ENCODE results near the gene HEATR3.

The HEATR3 gene

GRCh38 chr16:50152807-50153595, 87.2 kb downstream of the HEATR3 start, which contains the start of gene TENT4B:
Gene TENT4B (plus strand): TSS chr16:50153306. CDS start chr16:50153622, 316 bp downstream.
- Histone ChIP-seq H3K9me3 (ENCODE audit: control insufficient read depth, low read length) (no peaks in the 10 kb centered on the region), H3K18ac (ENCODE audit: low read depth in 1 of 2, low read length in 2 of 2) (peak within 1 kb of the TSS; percentile 95 to 100), H2BK12ac (ENCODE audit: low read length in 2 of 2) (peak within 1 kb of the TSS; percentile 28 to 98), H2BK15ac (ENCODE audit: low read depth, poor library complexity, severe bottlenecking) (peak within 1 kb of the TSS; percentile 100), H3K14ac (ENCODE audit: low read length in 2 of 2) (peak within 1 kb of the TSS in 1 of 2 experiments; percentile 96), H4K91ac (ENCODE audit: low read length) (peak within 1 kb of the TSS; percentile 92), H3K79me1 (replicated peaks; ENCODE audit: low read length, poor library complexity, severe bottlenecking) (no peaks in the 10 kb centered on the region), H3K9ac (ENCODE audit: low read length) (peak within 1 kb of the TSS; percentile 95), H3K27me3 (ENCODE audit: control insufficient read depth in 1 of 2, insufficient read depth in 1 of 2, low read length in 2 of 2) (no peaks in the 10 kb centered on the region), H2BK120ac (ENCODE audit: low read depth, low read length) (peak within 1 kb of the TSS; percentile 96), H2AFZ (ENCODE audit: low read depth, low read length) (peak within 1 kb of the TSS; percentile 98), H2BK5ac (ENCODE audit: low read depth, low read length, poor library complexity, severe bottlenecking) (peak within 1 kb of the TSS; percentile 96), H2AK5ac (ENCODE audit: low read length, severe bottlenecking) (no peak within 1 kb of the TSS), H3K4me1 (ENCODE audit: control insufficient read depth, insufficient read depth, low read depth, low read length) (peaks cover 10% of the 10 kb centered on the region), H3K4ac (ENCODE audit: low read depth in 1 of 2, low read length in 2 of 2) (peak within 1 kb of the TSS; percentile 64 to 93), H4K8ac (ENCODE audit: low read length) (peak within 1 kb of the TSS; percentile 86), H3K27ac (ENCODE audit: low read length, poor library complexity, severe bottlenecking) (peak within 1 kb of the TSS; percentile 92), H3K4me2 (ENCODE audit: low read length, poor library complexity, severe bottlenecking) (peak within 1 kb of the TSS; percentile 95), H3K23ac (ENCODE audit: low read length in 2 of 2) (peak within 1 kb of the TSS; percentile 85 to 98), H3K4me3 (ENCODE audit: insufficient read depth in 1 of 2, low read depth in 1 of 2, low read length in 2 of 2) (peak within 1 kb of the TSS; percentile 89 to 96), H3K36me3 (ENCODE audit: control insufficient read depth in 1 of 2, insufficient read depth in 2 of 2, low read depth in 1 of 2, low read length in 2 of 2) (no peaks in the 10 kb centered on the region)
- under 1% methylated on average over 22 of the region's 114 CpGs for WGBS
- DNase-seq: peak; percentile 88

DNA sequence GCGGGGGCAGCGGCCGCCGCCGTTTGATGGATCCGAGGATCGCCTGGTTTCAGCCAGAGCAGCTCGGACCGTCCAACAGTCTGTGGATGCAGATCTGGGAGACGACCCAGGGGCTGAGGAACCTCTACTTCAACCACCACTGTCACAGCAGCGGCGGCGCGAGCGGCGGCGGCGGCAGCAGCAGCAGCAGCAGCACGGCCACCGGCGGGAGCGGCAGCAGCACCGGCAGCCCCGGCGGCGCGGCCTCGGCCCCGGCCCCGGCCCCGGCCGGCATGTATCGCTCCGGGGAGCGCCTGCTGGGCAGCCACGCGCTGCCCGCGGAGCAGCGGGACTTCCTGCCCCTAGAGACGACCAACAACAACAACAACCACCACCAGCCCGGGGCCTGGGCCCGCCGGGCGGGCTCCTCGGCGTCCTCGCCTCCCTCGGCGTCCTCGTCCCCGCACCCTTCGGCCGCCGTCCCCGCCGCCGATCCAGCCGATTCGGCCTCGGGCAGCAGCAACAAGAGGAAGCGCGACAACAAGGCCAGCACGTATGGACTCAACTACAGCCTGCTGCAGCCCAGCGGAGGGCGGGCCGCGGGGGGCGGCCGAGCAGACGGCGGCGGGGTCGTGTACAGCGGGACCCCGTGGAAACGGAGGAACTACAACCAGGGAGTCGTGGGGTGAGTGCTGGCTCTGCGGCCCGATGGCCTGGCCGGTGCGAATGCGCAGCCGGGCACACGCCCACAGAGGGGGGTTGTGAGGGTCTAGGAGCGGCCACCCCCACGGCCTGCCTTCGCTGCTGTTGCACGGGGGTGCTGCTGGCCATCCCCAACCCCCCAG, 88.0 kb downstream of the HEATR3 start:
- H3K4me1 ChIP-seq (ENCODE audit: control insufficient read depth, insufficient read depth, low read depth, low read length): peaks cover 10% of the 10 kb centered on the region
- H3K4me3 ChIP-seq (ENCODE audit: insufficient read depth in 1 of 2, low read depth in 1 of 2, low read length in 2 of 2): peak overlapping the region; percentile 89 to 96
- no peaks in the 10 kb centered on the region for H3K36me3 ChIP-seq (ENCODE audit: control insufficient read depth in 1 of 2, insufficient read depth in 2 of 2, low read depth in 1 of 2, low read length in 2 of 2)
- H3K9me3 ChIP-seq (ENCODE audit: control insufficient read depth, low read length): no peaks in the 10 kb centered on the region
- WGBS: under 1% methylated on average over 52 of the region's 89 CpGs
- H3K23ac ChIP-seq (ENCODE audit: low read length in 2 of 2): peak overlapping the region; percentile 85 to 98
- peak overlapping the region; percentile 46 for H4K91ac ChIP-seq (ENCODE audit: low read length)
- peak overlapping the region in 1 of 2 experiments; percentile 96 for H3K14ac ChIP-seq (ENCODE audit: low read length in 2 of 2)
- H2BK15ac ChIP-seq (ENCODE audit: low read depth, poor library complexity, severe bottlenecking): peak overlapping the region; percentile 28
- peak overlapping the region; percentile 64 to 74 for H3K4ac ChIP-seq (ENCODE audit: low read depth in 1 of 2, low read length in 2 of 2)
- peaks cover 5% of the 10 kb centered on the region for H3K79me1 ChIP-seq (replicated peaks; ENCODE audit: low read length, poor library complexity, severe bottlenecking)
- peak overlapping the region; percentile 87 for H3K9ac ChIP-seq (ENCODE audit: low read length)
- H3K4me2 ChIP-seq (ENCODE audit: low read length, poor library complexity, severe bottlenecking): peak overlapping the region; percentile 95
- H3K18ac ChIP-seq (ENCODE audit: low read depth in 1 of 2, low read length in 2 of 2): peak overlapping the region; percentile 84 to 86
- H2AFZ ChIP-seq (ENCODE audit: low read depth, low read length): peak overlapping the region; percentile 53
- H2BK12ac ChIP-seq (ENCODE audit: low read length in 2 of 2): peak overlapping the region in 1 of 2 experiments; percentile 17
- H3K27ac ChIP-seq (ENCODE audit: low read length, poor library complexity, severe bottlenecking): peak overlapping the region; percentile 34
- H2BK120ac ChIP-seq (ENCODE audit: low read depth, low read length): peak overlapping the region; percentile 42
- no peak overlapping the region for H2BK5ac ChIP-seq (ENCODE audit: low read depth, low read length, poor library complexity, severe bottlenecking)
- peak; percentile 40 for DNase-seq
- no peak overlapping the region for H2AK5ac ChIP-seq (ENCODE audit: low read length, severe bottlenecking)
- H3K27me3 ChIP-seq (ENCODE audit: control insufficient read depth in 1 of 2, insufficient read depth in 1 of 2, low read length in 2 of 2): no peaks in the 10 kb centered on the region
- H4K8ac ChIP-seq (ENCODE audit: low read length): peak overlapping the region; percentile 50

GRCh38 chr16:50154420-50154950, 88.7 kb downstream of the HEATR3 start:
- Histone ChIP-seq H3K4ac (ENCODE audit: low read depth in 1 of 2, low read length in 2 of 2) (peak overlapping the region in 1 of 2 experiments; percentile 64), H3K4me2 (ENCODE audit: low read length, poor library complexity, severe bottlenecking) (peak overlapping the region; percentile 95), H3K9me3 (ENCODE audit: control insufficient read depth, low read length) (no peaks in the 10 kb centered on the region), H2BK120ac (ENCODE audit: low read depth, low read length) (peak overlapping the region; percentile 42), H2AK5ac (ENCODE audit: low read length, severe bottlenecking) (no peak overlapping the region), H2BK15ac (ENCODE audit: low read depth, poor library complexity, severe bottlenecking) (no peak overlapping the region), H3K23ac (ENCODE audit: low read length in 2 of 2) (peak overlapping the region; percentile 2 to 85), H3K14ac (ENCODE audit: low read length in 2 of 2) (peak overlapping the region in 1 of 2 experiments; percentile 96), H3K4me1 (ENCODE audit: control insufficient read depth, insufficient read depth, low read depth, low read length) (peaks cover 10% of the 10 kb centered on the region), H3K79me1 (replicated peaks; ENCODE audit: low read length, poor library complexity, severe bottlenecking) (peaks cover 6% of the 10 kb centered on the region), H3K18ac (ENCODE audit: low read depth in 1 of 2, low read length in 2 of 2) (peak overlapping the region; percentile 84 to 86), H3K36me3 (ENCODE audit: control insufficient read depth in 1 of 2, insufficient read depth in 2 of 2, low read depth in 1 of 2, low read length in 2 of 2) (no peaks in the 10 kb centered on the region), H4K8ac (ENCODE audit: low read length) (peak overlapping the region; percentile 50), H3K27me3 (ENCODE audit: control insufficient read depth in 1 of 2, insufficient read depth in 1 of 2, low read length in 2 of 2) (no peaks in the 10 kb centered on the region), H2BK5ac (ENCODE audit: low read depth, low read length, poor library complexity, severe bottlenecking) (no peak overlapping the region), H3K27ac (ENCODE audit: low read length, poor library complexity, severe bottlenecking) (no peak overlapping the region), H3K9ac (ENCODE audit: low read length) (peak overlapping the region; percentile 87), H4K91ac (ENCODE audit: low read length) (peak overlapping the region; percentile 46), H3K4me3 (ENCODE audit: insufficient read depth in 1 of 2, low read depth in 1 of 2, low read length in 2 of 2) (peak overlapping the region; percentile 89 to 96), H2BK12ac (ENCODE audit: low read length in 2 of 2) (peak overlapping the region in 1 of 2 experiments; percentile 17), H2AFZ (ENCODE audit: low read depth, low read length) (no peak overlapping the region)
- 12% methylated on average over 8 of the region's 10 CpGs for WGBS
- no peak for DNase-seq
